Measurements from ENCODE around the gene RAPGEF6.

DNA sequence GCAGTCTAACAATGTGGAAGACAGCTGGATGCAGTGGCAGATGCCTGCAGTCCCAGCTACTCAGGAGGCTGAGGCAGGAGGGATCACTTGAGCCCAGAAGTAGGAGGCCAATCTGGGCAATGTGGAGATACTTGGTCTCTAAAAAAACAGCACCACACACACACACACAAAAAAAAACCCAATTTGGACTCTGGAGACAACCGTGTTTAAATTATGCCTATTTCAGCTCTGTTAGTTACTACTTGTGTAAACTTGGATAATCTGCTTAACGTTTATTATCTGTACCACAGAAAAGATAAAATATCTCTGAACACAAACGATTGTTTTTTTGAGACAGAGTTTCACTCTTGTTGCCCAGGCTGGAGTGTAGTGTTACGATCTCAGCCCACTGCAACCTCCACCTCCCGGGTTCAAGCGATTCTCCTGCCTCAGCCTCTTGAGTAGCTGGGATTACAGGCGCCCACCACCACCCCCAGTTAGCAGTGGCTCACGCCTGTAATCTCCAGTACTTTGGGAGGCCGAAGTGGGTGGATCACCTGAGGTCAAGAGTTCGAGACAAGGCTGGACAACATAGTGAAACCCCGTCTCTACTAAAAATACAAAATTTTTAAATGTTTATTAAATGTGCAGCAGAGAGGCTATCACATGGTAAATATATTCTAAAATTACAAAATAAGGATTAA, 17.7 kb downstream of the RAPGEF6 start:
- TF ChIP-seq, protein P1, sequence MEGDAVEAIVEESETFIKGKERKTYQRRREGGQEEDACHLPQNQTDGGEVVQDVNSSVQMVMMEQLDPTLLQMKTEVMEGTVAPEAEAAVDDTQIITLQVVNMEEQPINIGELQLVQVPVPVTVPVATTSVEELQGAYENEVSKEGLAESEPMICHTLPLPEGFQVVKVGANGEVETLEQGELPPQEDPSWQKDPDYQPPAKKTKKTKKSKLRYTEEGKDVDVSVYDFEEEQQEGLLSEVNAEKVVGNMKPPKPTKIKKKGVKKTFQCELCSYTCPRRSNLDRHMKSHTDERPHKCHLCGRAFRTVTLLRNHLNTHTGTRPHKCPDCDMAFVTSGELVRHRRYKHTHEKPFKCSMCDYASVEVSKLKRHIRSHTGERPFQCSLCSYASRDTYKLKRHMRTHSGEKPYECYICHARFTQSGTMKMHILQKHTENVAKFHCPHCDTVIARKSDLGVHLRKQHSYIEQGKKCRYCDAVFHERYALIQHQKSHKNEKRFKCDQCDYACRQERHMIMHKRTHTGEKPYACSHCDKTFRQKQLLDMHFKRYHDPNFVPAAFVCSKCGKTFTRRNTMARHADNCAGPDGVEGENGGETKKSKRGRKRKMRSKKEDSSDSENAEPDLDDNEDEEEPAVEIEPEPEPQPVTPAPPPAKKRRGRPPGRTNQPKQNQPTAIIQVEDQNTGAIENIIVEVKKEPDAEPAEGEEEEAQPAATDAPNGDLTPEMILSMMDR (IDR thresholded peaks at IDR 0.05; ENCODE audit: low read depth, low read length, poor library complexity, severe bottlenecking): no peak
- no peak for TF ChIP-seq EZH2phosphoT487 (IDR thresholded peaks at IDR 0.05; ENCODE audit: borderline replicate concordance, low read length)
